Stimulated activated CD4-positive, alpha-beta T cell treated with anti-CD3 and anti-CD28 coated beads, Interleukin-1b, Interleukin-23, amount 100 ng/mL, for 1 hour (primary cell): ENCODE measurements around the gene KLF16.
"Not testable (repeated sequence)": the region's sequence is repeated elsewhere in the genome, so short reads cannot be mapped to it uniquely, and the experiment has no call there.

ENCODE experiments used
- DNase-seq, 2 donors: peaks; one replicate each; pipeline ENCODE4 v3.0.0-alpha.2; 2020; ENCODE audit warnings: low read depth in 2 of 2

Gene KLF16

DNA sequence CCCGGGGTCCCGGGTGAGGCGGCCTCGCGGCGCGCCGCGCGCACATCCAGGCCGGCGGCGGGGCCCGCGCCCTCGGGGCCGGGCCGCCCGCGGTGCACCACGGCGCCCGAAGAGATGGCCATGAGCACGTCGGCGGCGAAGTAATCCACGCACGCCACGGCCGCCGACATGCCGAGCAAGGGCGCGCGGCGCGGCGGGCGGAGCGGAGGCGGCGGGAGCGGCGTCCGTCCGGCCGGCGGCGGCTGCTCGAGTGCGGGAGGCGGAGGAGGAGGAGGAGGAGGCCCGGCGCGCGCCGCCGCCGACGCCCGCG lies at the start of gene KLF16:
Gene KLF16, minus strand, starts transcription at position 252 of the 310 bp plus-strand sequence. Its CDS starts 82 bp downstream, at position 170.
- no peak for DNase-seq

DNA sequence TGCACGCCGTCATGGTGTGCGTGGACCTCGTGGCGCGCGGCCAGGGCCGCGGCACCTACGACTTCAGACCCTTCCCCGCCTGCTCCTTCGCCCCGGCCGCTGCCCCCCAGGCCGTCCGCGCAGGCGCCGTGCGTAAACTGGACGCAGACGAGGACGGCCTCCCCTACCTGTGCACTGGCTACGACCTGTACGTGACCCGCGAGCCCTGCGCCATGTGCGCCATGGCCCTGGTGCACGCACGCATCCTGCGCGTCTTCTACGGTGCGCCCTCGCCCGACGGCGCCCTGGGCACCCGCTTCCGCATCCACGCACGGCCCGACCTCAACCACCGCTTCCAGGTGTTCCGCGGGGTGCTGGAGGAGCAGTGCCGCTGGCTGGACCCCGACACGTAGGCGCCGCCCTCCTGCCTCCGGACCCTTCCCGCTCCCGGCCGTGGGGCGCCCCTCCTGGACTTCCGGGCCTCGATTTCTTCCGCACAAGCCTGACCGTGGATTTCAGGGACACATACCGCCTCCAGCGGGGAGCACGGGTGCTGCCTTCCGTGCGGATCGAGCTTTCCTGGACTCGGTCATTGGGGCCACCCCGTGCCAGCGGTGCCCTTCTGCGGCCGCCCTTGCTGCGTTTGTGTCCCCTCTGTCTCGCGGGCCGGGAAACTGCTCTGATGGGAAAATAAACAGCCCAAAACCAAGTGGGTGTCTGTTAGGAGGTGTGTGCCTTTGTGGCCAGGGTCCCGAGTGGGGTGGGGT lies 49.6 kb upstream of the KLF16 start:
- no peak for DNase-seq

GRCh38 chr19:1911995-1912394 lies 48.6 kb upstream of the KLF16 start:
- no peak for DNase-seq

- DNase-seq: no peak
These were observed 47.7 kb upstream of the KLF16 start for GRCh38 chr19:1911098-1911497.

DNA sequence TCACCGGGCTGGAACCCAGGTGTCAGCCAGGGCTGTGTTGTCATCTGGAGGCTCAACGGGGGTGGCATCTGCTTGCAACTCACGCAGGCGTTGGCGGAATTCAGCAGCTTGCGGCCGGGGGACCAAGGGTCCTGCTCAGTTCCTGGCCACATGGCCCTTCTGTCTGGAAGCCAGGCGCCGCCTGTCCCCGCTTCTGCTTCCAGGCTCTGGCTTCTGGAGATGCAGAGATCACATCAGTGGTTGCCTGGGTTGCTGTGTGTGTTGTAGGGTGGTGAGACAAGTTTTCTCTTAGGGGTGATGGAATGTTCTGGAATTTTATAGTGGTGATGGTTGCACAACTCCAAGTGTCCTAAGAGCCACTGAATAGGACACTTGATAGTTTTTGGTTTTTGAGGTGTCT lies 46.8 kb upstream of the KLF16 start:
- no peak for DNase-seq

DNA sequence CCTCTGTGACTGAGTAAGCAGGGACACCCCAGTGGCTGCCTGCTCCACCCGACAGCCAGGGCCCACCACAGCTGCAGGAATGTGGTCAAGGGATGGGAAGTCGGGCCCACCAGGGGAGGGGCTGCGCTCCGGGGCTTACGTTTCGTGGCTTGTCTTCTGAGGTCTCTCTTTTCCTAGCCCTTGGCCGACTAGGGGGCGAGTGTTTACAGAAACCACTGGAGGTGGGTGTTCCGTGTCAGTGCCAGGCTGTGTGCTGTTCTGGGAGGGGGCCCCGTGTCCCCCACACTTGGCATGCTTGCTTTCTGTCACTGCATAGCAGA lies 46.3 kb upstream of the KLF16 start:
- DNase-seq: no peak

GRCh38 chr19:1908364-1908678 lies 44.9 kb upstream of the KLF16 start:
- DNase-seq: no peak

GRCh38 chr19:1907563-1908363 lies 44.4 kb upstream of the KLF16 start:
- no peak for DNase-seq

DNA sequence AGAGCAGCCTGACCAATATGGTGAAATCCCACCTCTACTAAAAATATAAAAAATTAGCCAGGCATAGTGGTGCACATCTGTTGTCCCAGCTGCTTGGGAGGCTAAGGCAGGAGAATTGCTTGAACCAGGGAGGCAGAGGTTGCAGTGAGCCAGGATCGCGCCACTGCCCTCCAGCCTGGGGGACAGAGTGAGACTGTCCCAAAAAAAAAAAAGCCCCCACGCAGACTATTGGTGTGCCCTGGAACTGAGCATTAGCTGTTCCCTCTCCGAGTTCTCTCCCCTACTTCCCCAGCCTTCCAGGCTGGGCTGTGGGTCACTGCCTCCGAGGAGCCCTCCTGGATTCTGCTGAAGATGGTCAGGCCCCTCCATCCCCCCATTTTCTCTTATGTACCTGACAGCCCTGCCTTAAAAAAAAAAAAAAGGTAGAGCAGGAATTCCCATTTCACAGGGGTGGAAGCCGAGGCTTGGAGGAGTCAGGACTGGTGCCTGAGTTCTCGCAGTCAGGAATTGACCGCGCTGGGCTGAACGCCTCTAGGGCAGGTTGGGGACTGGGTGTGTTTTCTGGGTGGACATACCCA lies 43.7 kb upstream of the KLF16 start:
- no peak for DNase-seq

DNA sequence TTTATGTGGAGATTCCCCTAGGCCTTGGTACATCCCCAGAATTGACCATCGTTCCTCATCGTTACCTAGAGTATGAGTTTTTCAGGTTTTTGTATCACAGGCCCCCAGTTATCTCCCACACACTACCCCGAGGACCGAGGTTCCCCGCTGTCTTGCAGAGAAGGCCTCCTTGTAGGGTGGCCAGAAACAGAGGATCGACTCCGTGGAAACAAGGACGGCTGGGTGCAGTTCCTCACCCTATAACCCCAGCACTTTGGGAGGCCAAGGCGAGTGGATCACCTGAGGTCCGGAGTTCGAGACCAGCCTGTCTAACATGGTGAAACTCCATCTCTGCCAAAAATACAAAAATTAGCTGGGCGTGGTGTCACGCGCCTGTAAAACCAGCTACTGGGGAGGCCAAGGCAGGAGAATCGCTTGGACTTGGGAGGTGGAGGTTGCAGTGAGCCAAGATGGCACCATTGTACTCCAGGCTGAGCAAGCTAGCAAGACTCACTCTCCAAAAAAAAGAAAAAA lies 42.5 kb upstream of the KLF16 start:
- no peak for DNase-seq

- peak; percentile 94 to 97 for DNase-seq
These were observed 41.9 kb upstream of the KLF16 start, which contains the start of the genes ADAT3 and SCAMP4 for GRCh38 chr19:1905110-1905862. TSS of gene ADAT3 (plus strand) at chr19:1905399. CDS start at chr19:1912048, 6,649 bp downstream. TSS of gene SCAMP4 (plus strand) at chr19:1905399. CDS start at chr19:1915020, 9,621 bp downstream.

- no peak for DNase-seq
These were observed 41.4 kb upstream of the KLF16 start for GRCh38 chr19:1904860-1905109.

DNA sequence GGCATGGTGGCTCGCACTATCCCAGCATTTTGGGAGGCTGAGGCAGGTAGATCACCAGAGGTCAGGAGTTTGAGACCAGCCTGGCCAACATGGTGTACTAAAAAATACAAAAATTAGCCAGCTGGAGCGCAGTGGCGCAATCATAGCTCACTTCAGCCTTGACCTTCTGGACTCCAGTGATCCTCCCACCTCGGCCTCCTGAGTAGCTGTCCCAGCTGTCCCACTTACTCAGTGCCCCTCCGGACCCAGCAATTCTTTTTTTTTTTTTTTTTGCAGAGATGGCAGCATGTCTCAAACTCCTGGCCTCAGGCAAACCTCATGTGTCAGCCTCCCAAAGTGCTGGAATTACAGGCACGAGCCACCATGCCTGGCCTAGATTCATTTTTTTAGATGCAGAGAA lies 39.5 kb upstream of the KLF16 start:
- no peak for DNase-seq

- no peak for DNase-seq
These were observed 38.6 kb upstream of the KLF16 start for GRCh38 chr19:1901940-1902404.

DNA sequence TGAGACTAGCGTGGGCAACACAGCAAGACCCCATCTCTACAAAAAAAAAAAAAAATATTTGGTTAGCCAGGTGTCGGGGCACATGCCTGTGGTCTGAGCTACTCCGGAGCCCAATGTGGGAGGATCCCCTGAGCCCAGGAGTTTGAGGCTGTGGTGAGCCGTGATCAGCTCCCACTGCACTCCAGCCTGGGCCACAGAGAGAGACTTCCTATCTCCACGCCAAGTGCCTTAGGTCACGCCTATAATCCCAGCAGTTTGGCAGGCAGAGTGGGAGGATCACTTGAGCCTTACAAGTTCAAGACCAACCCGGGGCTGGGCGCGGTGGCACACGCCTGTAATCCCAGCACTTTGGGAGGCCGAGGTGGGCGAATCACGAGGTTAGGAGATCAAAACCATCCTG lies 33.1 kb upstream of the KLF16 start:
- DNase-seq: no peak

DNA sequence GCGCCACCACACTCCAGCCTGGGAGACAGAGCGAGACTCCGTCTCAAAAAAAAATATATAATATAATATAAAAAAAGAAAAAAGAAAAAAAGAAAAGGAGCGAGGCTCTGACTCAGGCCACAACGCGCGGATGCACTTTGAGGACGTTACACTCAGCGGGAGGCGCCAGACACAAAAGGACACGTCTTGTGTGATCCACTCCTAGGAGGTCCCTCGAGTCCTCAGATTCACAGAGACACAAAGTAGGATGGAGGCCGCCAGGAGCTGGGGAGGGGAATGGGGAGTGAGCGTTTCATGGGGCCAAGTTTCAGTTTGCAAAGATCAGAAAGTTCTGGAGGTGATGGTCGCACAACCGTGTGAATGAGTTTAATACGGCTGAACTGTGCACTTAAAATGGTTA lies 30.4 kb upstream of the KLF16 start:
- DNase-seq: no peak

GRCh38 chr19:1889907-1890306 lies 26.5 kb upstream of the KLF16 start:
- no peak for DNase-seq

GRCh38 chr19:1888385-1888784 lies 25.0 kb upstream of the KLF16 start:
- DNase-seq: no peak

- DNase-seq: not testable (repeated sequence)
These were observed 23.0 kb upstream of the KLF16 start for GRCh38 chr19:1886360-1886759.

DNA sequence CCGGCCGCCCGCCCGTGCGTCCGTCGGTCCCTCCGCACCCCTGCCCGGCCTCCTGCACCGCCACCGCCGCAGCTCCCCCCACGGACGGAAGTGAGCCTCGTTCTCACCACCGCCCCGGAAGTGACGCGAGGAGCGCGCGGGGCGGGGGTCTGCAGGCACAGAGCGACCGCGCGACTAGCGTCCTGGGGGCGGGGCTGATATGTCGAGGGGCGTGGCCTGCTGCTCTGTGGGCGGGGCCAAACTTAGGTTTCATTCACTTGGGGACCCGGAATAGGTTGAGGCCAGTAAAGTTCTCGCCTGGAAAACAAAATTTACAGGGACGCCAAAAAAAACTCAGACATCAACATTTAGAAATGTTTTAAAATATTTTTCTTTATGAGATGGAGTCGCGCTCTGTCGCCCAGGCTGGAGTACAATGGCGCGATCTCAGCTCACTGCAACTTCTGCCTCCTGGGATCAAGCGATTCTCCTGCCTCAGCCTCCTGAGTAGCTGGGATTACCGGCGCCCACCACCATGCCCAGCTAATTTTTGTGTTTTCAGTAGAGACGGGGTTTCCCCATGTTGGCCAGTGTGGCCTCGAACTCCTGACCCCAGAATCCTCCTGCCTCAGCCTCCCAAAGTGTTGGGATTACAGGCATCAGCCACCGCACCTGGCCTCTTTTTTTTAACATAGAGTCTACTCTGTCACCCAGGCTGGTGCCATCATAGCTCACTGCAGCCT lies 22.2 kb upstream of the KLF16 start, which contains the start of gene ABHD17A:
Gene ABHD17A, minus strand, starts transcription at position 99 of the 722 bp plus-strand sequence. CDS start 3,930 bp downstream, outside the sequence.
- peak; percentile 92 to 96 for DNase-seq

DNA sequence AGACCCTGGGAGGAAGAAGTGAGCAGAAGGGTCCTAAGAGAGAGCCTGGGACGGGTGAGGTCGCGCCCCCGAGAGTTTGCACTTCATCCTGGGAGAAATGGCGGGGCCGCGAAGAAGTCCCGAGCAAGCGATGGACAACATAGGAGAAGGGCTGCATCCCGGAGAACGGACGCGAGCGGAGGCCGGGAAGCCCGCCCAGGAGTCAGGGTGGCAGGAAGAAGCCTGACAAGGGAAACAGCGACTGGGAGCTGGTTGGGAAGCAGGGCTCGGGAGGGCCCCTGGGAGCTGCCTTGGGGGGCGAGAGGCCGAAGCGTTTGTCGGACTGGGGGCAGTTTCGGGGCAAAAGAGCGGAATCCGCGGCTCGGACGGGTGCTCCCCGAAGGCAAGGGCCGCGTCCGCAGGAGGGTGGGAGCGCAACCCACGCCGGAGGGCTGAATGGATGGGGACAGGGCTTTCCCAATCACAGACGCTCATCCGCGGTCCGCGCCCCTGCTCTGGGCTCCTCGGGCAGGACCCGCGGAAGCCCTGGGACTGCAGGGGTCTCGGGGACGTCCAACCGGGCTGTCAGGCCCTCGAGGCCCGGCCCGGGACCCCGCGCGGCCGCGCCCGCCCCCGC lies 21.4 kb upstream of the KLF16 start:
- no peak for DNase-seq
